ENCODE results near the gene CCRL2.

Gene CCRL2, protein sequence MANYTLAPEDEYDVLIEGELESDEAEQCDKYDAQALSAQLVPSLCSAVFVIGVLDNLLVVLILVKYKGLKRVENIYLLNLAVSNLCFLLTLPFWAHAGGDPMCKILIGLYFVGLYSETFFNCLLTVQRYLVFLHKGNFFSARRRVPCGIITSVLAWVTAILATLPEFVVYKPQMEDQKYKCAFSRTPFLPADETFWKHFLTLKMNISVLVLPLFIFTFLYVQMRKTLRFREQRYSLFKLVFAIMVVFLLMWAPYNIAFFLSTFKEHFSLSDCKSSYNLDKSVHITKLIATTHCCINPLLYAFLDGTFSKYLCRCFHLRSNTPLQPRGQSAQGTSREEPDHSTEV

GRCh38 chr3:46406788-46407611, at the start of gene CCRL2, which contains the start of gene CCR5AS:
TSS of gene CCRL2 (plus strand) at chr3:46407259. CDS start at chr3:46408080, 821 bp downstream.
TSS of gene CCR5AS (minus strand) at chr3:46407066.
- DNase-seq: peak; percentile 14

DNA sequence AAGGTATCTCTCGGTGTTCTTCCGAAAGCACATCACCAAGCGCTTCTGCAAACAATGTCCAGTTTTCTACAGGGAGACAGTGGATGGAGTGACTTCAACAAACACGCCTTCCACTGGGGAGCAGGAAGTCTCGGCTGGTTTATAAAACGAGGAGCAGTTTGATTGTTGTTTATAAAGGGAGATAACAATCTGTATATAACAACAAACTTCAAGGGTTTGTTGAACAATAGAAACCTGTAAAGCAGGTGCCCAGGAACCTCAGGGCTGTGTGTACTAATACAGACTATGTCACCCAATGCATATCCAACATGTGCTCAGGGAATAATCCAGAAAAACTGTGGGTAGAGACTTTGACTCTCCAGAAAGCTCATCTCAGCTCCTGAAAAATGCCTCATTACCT, 48.6 kb upstream of the CCRL2 start:
- no peak for DNase-seq

DNA sequence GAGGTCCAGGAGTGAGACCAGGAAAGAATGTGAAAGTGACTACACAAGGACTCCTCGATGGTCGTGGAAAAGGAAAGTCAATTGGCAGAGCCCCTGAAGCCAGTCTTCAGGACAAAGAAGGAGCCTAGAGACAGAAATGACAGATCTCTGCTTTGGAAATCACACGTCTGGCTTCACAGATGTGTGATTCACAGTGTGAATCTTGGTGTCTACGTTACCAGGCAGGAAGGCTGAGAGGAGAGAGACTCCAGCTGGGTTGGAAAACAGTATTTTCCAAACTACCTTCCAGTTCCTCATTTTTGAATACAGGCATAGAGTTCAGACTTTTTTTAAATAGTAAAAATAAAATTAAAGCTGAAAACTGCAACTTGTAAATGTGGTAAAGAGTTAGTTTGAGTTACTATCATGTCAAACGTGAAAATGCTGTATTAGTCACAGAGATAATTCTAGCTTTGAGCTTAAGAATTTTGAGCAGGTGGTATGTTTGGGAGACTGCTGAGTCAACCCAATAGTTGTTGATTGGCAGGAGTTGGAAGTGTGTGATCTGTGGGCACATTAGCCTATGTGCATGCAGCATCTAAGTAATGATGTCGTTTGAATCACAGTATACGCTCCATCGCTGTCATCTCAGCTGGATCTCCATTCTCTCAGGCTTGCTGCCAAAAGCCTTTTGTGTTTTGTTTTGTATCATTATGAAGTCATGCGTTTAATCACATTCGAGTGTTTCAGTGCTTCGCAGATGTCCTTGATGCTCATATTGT, 47.1 kb upstream of the CCRL2 start:
- DNase-seq: peak; percentile 22

DNA sequence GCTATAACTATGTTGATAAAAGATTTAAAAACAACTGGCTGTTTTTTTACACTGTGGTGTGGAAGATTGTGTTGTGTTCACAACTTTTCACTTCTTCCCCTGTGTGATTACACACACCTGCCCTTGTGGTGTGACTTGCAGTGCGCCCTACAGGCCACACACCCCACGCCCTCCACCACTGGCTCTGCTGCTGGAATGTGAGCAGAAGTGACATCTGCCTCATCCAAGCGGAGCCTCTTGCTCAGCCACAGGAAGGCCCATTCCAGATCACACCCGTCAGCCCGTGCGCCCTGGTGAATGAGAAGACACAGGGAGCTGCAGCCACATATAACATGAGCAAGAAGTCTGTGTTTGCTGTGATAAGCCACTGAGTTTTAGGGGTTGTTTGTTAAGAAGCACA, 46.2 kb upstream of the CCRL2 start:
- DNase-seq: no peak

GRCh38 chr3:46361408-46362283, 45.4 kb upstream of the CCRL2 start:
- DNase-seq: peak; percentile 48

GRCh38 chr3:46365041-46365440, 42.0 kb upstream of the CCRL2 start:
- DNase-seq: no peak

DNA sequence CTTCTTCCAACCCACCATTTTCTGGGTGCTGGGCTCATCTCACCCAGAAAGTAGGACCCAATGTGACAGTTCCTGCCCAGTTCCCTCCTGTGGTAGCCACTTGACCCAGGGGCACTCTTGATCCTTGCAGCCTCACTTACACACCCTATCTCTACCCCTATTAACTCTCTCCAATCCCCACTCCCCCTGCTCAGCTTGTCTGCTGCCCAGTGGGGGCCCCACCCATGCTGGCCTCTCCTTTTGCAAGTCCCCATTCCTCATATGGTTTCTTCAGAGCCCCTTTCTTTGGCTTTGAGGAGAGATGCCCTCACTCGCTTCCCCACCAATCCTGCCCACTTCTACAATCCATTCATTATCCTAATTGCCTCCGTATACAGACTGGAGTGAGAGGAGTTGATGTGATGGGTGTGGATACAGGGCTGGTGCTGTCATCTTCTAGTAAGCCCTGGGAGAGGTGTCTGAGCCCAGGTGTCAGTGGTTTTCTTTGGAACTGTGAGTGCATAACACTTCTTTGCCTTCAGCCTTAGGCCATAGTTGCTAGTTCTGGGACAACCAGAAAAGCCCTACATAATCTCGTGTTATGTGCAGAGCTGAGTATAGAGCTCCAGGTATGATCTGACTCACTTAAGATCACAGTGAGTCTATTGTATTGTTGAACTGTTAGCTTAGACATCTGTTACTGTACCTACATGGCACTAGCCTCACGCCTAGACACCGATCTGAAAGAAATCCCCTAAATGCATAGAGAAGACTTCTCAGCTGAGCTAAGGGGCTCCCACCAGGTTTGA, 41.1 kb upstream of the CCRL2 start:
- no peak for DNase-seq

DNA sequence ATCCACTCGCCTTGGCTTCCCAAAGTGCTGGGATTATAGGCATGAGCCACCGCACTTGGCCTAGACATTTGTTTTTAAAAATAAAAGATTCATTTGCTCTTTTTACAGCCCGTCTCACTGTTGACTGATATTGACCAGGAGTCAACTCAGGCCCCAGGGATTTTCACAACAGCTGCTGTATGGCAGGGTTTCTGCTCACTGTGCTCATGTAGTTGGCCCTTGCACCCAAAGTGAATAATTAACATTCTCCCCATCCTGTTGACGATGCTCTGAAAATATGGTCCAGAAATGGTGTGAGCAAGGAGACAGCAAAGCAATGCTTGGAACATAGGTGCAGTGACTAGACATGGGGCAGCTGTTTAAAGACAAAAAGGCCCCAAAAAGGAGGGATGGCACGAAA, 39.2 kb upstream of the CCRL2 start:
- DNase-seq: no peak

GRCh38 chr3:46368569-46368968, 38.5 kb upstream of the CCRL2 start:
- DNase-seq: no peak

GRCh38 chr3:46369151-46369550, 37.9 kb upstream of the CCRL2 start:
- DNase-seq: no peak

- no peak for DNase-seq
Observed at GRCh38 chr3:46369675-46370132, 37.4 kb upstream of the CCRL2 start.

GRCh38 chr3:46370839-46371518, 36.1 kb upstream of the CCRL2 start, which contains the start of gene CCR5:
TSS of gene CCR5 (plus strand) at chr3:46370946. CDS start at chr3:46372903, 1,957 bp downstream.
- no peak for DNase-seq

DNA sequence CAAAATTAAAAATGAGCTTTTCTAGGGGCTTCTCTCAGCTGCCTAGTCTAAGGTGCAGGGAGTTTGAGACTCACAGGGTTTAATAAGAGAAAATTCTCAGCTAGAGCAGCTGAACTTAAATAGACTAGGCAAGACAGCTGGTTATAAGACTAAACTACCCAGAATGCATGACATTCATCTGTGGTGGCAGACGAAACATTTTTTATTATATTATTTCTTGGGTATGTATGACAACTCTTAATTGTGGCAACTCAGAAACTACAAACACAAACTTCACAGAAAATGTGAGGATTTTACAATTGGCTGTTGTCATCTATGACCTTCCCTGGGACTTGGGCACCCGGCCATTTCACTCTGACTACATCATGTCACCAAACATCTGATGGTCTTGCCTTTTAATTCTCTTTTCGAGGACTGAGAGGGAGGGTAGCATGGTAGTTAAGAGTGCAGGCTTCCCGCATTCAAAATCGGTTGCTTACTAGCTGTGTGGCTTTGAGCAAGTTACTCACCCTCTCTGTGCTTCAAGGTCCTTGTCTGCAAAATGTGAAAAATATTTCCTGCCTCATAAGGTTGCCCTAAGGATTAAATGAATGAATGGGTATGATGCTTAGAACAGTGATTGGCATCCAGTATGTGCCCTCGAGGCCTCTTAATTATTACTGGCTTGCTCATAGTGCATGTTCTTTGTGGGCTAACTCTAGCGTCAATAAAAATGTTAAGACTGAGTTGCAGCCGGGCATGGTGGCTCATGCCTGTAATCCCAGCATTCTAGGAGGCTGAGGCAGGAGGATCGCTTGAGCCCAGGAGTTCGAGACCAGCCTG, 35.3 kb upstream of the CCRL2 start:
- DNase-seq: no peak

- no peak for DNase-seq
Observed at GRCh38 chr3:46372492-46373359, 34.3 kb upstream of the CCRL2 start.

DNA sequence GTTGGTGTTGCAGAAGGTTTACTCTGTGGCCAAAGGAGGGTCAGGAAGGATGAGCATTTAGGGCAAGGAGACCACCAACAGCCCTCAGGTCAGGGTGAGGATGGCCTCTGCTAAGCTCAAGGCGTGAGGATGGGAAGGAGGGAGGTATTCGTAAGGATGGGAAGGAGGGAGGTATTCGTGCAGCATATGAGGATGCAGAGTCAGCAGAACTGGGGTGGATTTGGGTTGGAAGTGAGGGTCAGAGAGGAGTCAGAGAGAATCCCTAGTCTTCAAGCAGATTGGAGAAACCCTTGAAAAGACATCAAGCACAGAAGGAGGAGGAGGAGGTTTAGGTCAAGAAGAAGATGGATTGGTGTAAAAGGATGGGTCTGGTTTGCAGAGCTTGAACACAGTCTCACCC, 32.3 kb upstream of the CCRL2 start:
- no peak for DNase-seq

- DNase-seq: no peak
Observed at GRCh38 chr3:46375218-46375617, 31.8 kb upstream of the CCRL2 start.

DNA sequence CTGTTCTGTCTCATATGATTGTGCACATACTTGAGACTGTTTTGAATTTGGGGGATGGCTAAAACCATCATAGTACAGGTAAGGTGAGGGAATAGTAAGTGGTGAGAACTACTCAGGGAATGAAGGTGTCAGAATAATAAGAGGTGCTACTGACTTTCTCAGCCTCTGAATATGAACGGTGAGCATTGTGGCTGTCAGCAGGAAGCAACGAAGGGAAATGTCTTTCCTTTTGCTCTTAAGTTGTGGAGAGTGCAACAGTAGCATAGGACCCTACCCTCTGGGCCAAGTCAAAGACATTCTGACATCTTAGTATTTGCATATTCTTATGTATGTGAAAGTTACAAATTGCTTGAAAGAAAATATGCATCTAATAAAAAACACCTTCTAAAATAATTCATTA, 31.2 kb upstream of the CCRL2 start:
- DNase-seq: no peak

GRCh38 chr3:46378426-46378942, 28.6 kb upstream of the CCRL2 start:
- peak; percentile 32 for DNase-seq
